ENCODE measurements around the gene LYL1. TPM values are rescaled to one million over a fixed set of nuclear protein-coding genes. Genes with fewer than 3 reads are reported as not detected.
A peak's percentile ranks its signal among the peaks of the same experiment; 100 is the strongest.

The LYL1 gene
- total and polyA plus RNA-seq, 9 of the 15 experiments (the other 6 are each of a cell fraction or from before 2014, with no cell fraction given) = 1.3 to 266 (median 34.0) TPM

GRCh38 chr19:13104360-13104847, 1.7 kb upstream of the LYL1 start (continued):
- TF ChIP-seq TGIF2 (CRISPR knock-in tag; IDR thresholded peaks at IDR 0.05) (no peak), SNIP1 (IDR thresholded peaks at IDR 0.05; ENCODE audit: low read depth) (no peak), GTF2E2 (tag; IDR thresholded peaks at IDR 0.05) (no peak), BDP1 (IDR thresholded peaks at IDR 0.05; ENCODE audit: insufficient read depth, insufficient read length) (no peak), ZEB2 (IDR thresholded peaks at IDR 0.05) (no peak), GATAD2B (IDR thresholded peaks at IDR 0.05; ENCODE audit: borderline replicate concordance) (peak; percentile 46; the same call in 1 of the 2 replicates), ETV5 (CRISPR knock-in tag; IDR thresholded peaks at IDR 0.05; ENCODE audit: low read depth) (no peak), TAF15 (IDR thresholded peaks at IDR 0.05; ENCODE audit: low read depth, low read length) (no peak), SOX6 (IDR thresholded peaks at IDR 0.05) (no peak), ZNF184 (CRISPR knock-in tag; IDR thresholded peaks at IDR 0.05) (no peak), AFF1 (IDR thresholded peaks at IDR 0.05; ENCODE audit: low read depth in 1 of 2, partially characterized antibody in 2 of 2) (no peak), ZNF3 (CRISPR knock-in tag; IDR thresholded peaks at IDR 0.05) (no peak), ZNF431 (CRISPR knock-in tag; IDR thresholded peaks at IDR 0.05) (no peak), ZNF445 (CRISPR knock-in tag; IDR thresholded peaks at IDR 0.05; ENCODE audit: low read depth) (no peak), ZBTB26 (CRISPR knock-in tag; IDR thresholded peaks at IDR 0.05) (no peak), SRF (CRISPR knock-in tag; IDR thresholded peaks at IDR 0.05) (no peak), SPI1 (IDR thresholded peaks at IDR 0.05; ENCODE audit: borderline replicate concordance, low read depth, low read length) (no peak), LCOR (CRISPR knock-in tag; IDR thresholded peaks at IDR 0.05) (0 out of 2 replicates have a peak, but pooled peaks have one; percentile 21), TFE3 (CRISPR knock-in tag; IDR thresholded peaks at IDR 0.05) (no peak), ZNF253 (CRISPR knock-in tag; conservative IDR thresholded peaks at IDR 0.05) (no peak), SAFB (IDR thresholded peaks at IDR 0.05; ENCODE audit: borderline replicate concordance, low read depth, low read length) (0 out of 2 replicates have a peak, but pooled peaks have one; percentile 39), CGGBP1 (CRISPR knock-in tag; IDR thresholded peaks at IDR 0.05) (no peak), ZNF551 (CRISPR knock-in tag; IDR thresholded peaks at IDR 0.05) (no peak), ILK (tag; IDR thresholded peaks at IDR 0.05; ENCODE audit: borderline replicate concordance, low read depth) (no peak)

All from K562 (cell line).